ENCODE data around the gene DNAH6.
"Not testable (repeated sequence)": the region's sequence is repeated elsewhere in the genome, so short reads cannot be mapped to it uniquely, and the experiment has no call there.

Gene DNAH6

GRCh38 chr2:84498150-84498799 is 18.0 kb upstream of the DNAH6 start:
- DNase-seq: no peak

GRCh38 chr2:84511024-84511423 is 5.3 kb upstream of the DNAH6 start:
- DNase-seq: not testable (repeated sequence)

- no peak for DNase-seq
Measured at GRCh38 chr2:84515788-84516187, 510 bp upstream of the DNAH6 start.

GRCh38 chr2:84519332-84519957 is 3.1 kb downstream of the DNAH6 start:
- DNase-seq: no peak

- DNase-seq: no peak
Measured at GRCh38 chr2:84526562-84526961, 10.3 kb downstream of the DNAH6 start.

- DNase-seq: no peak
Measured at GRCh38 chr2:84527137-84528129, 11.1 kb downstream of the DNAH6 start.

GRCh38 chr2:84532291-84532690 is 16.0 kb downstream of the DNAH6 start:
- DNase-seq: no peak

- DNase-seq: no peak
Measured at GRCh38 chr2:84534225-84534624, 17.9 kb downstream of the DNAH6 start.

- no peak for DNase-seq
Measured at GRCh38 chr2:84537251-84537650, 21.0 kb downstream of the DNAH6 start.

GRCh38 chr2:84539729-84540128 is 23.4 kb downstream of the DNAH6 start:
- no peak for DNase-seq

GRCh38 chr2:84545005-84545404 is 28.7 kb downstream of the DNAH6 start:
- DNase-seq: no peak

GRCh38 chr2:84546551-84546950 is 30.3 kb downstream of the DNAH6 start:
- DNase-seq: no peak

GRCh38 chr2:84548303-84548702 is 32.0 kb downstream of the DNAH6 start:
- no peak for DNase-seq

- DNase-seq: no peak
Measured at GRCh38 chr2:84550916-84551315, 34.6 kb downstream of the DNAH6 start.

- not testable (repeated sequence) for DNase-seq
Measured at GRCh38 chr2:84551526-84551925, 35.2 kb downstream of the DNAH6 start.

- no peak for DNase-seq
Measured at GRCh38 chr2:84556190-84556589, 39.9 kb downstream of the DNAH6 start.

GRCh38 chr2:84559838-84560237 is 43.5 kb downstream of the DNAH6 start:
- DNase-seq: no peak

- no peak for DNase-seq
Measured at GRCh38 chr2:84579661-84580060, 63.4 kb downstream of the DNAH6 start.

- no peak for DNase-seq
Measured at GRCh38 chr2:84603911-84604310, 87.6 kb downstream of the DNAH6 start.

- DNase-seq: no peak
Measured at GRCh38 chr2:84613082-84613481, 96.8 kb downstream of the DNAH6 start.

- no peak for DNase-seq
Measured at GRCh38 chr2:84619794-84620371, 103.6 kb downstream of the DNAH6 start.

- DNase-seq: no peak
Measured at GRCh38 chr2:84628486-84628885, 112.2 kb downstream of the DNAH6 start.

- DNase-seq: no peak
Measured at GRCh38 chr2:84629550-84629949, 113.3 kb downstream of the DNAH6 start.

Data from NCI-H1436 treated with DMSO at 0.1 percent for 48 hours (cell line).